Gastroesophageal sphincter (tissue), 4 donors: Measurements from ENCODE around the gene GNAI1. TPM values are rescaled to one million over a fixed set of nuclear protein-coding genes. Genes with fewer than 3 reads are reported as not detected.

ENCODE experiments used
- ATAC-seq: fragments of 150-250 bp; one replicate; pipeline ENCODE4 v1.9.1; 2016; ENCODE audit warnings: mild to moderate bottlenecking, moderate library complexity
- H3K27ac ChIP-seq, 4 donors: fragments of 200-600 bp; sonication (generic) in 3 of 4; 1 replicate in 3 of 4; 2 replicates in 1 of 4; pipeline ENCODE4 v1.5.1; 2016 to 2019
- H3K27me3 ChIP-seq: fragments of 200-600 bp; sonication (generic); one replicate; pipeline ENCODE4 v1.5.1; 2019
- H3K36me3 ChIP-seq, 2 donors: fragments of 200-600 bp; sonication (generic); one replicate each; pipeline ENCODE4 v1.5.1; 2019; ENCODE audit warnings: control low read depth in 1 of 2
- H3K4me1 ChIP-seq, 3 donors: fragments of 200-600 bp; sonication (generic); 1 replicate in 2 of 3; 2 replicates in 1 of 3; pipeline ENCODE4 v1.5.1; 2016 to 2019; ENCODE audit warnings: control low read depth in 2 of 3
- H3K4me3 ChIP-seq, 2 donors: fragments of 200-600 bp; sonication (generic); one replicate each; pipeline ENCODE4 v1.5.1; 2019; ENCODE audit warnings: mild to moderate bottlenecking in 1 of 2, moderate library complexity in 1 of 2
- H3K9me3 ChIP-seq, 3 donors: fragments of 200-600 bp; sonication (generic); one replicate each; pipeline ENCODE4 v1.5.1; 2017 to 2019; ENCODE audit warnings: control low read depth in 2 of 3
- EP300 ChIP-seq: sonication (generic); formaldehyde crosslinking; IDR thresholded peaks from one replicate; pipeline ENCODE4 v1.6.1; 2017; ENCODE audit warnings: antibody characterized with exemption, mild to moderate bottlenecking
- POLR2A ChIP-seq, 2 donors: fragments of 450-650 bp; IDR thresholded peaks; one replicate each; pipeline ENCODE4 v1.6.1; 2017; ENCODE audit warnings: antibody characterized with exemption in 2 of 2, mild to moderate bottlenecking in 2 of 2, moderate library complexity in 1 of 2
- POLR2AphosphoS5 ChIP-seq: sonication (generic); formaldehyde crosslinking; IDR thresholded peaks from one replicate; pipeline ENCODE4 v1.6.1; 2017; ENCODE audit warnings: antibody characterized with exemption
- whole genome bisulfite sequencing, 2 donors: methylation state at CpG; one replicate each; pipeline ENCODE4 v1.1.5; 2018; ENCODE audit warnings: low coverage in 1 of 2; 5-methylcytosine and 5-hydroxymethylcytosine counted together
- total RNA-seq, 4 donors: library from RNA; depleted of rRNA; stranded (reverse); fragments of >200 nt; gene quantifications; one replicate each; pipeline ENCODE4 v1.1.0, GENCODE V29; 2016
- TF ChIP-seq, protein P1 (sequence below), 4 experiments: fragments of 200-600 bp in 2 of 4; fragments of 450-650 bp in 2 of 4; sonication (generic) in 1 of 4; IDR thresholded peaks; one replicate each; pipeline ENCODE4 v1.5.1; 2017 to 2019; ENCODE audit warnings: antibody characterized with exemption in 4 of 4, mild to moderate bottlenecking in 2 of 4, moderate library complexity in 2 of 4

The GNAI1 gene
- total RNA-seq, 4 donors from 2014 or later = 76.8 to 136 (median 108) TPM

DNA sequence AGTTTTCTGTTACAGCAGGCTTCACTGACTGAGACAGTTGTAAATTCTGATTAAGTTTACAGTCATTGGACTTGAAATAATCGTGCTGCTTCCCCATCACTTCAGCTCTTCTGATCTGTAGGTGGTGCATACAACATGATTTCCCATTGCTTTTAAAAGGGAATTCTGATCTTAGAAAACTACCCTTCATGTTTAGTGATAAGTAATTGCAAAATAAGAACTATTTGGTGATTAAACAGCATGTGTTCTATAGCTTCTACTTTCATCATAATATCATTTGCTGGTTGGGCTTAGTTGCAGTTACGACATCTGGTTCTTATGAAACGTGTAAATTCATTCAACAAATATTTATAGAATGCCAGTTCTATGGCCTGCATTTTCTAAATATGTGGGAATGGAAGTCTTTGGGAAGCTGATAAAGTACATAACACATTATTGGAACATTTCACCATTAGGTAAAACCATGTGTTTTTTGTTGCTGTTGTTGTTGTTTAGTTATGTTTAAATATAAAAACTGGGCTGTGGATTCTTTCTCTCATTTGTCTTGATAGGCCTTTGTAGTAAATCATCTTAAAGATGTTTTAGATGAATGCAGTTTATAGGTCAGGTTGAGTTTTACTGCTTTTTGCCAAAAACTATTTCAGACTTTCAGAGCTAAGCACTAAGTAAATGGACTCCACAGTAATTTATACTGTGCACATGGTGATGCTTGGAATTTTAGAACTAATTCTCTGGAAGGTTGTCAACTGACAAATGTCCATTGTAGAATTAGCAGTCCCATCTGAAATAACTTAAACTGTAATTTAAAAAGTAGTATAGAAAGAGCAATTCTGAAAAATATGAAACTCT, 13.1 kb downstream of the GNAI1 start:
- H3K9me3 ChIP-seq = no peaks in the 10 kb centered on the region
- no peak overlapping the region for H3K4me3 ChIP-seq
- TF ChIP-seq EP300 = no peak
- peak; percentile 37 for TF ChIP-seq POLR2AphosphoS5
- no peak for TF ChIP-seq POLR2A (IDR thresholded peaks at IDR 0.05)
- TF ChIP-seq, protein P1, sequence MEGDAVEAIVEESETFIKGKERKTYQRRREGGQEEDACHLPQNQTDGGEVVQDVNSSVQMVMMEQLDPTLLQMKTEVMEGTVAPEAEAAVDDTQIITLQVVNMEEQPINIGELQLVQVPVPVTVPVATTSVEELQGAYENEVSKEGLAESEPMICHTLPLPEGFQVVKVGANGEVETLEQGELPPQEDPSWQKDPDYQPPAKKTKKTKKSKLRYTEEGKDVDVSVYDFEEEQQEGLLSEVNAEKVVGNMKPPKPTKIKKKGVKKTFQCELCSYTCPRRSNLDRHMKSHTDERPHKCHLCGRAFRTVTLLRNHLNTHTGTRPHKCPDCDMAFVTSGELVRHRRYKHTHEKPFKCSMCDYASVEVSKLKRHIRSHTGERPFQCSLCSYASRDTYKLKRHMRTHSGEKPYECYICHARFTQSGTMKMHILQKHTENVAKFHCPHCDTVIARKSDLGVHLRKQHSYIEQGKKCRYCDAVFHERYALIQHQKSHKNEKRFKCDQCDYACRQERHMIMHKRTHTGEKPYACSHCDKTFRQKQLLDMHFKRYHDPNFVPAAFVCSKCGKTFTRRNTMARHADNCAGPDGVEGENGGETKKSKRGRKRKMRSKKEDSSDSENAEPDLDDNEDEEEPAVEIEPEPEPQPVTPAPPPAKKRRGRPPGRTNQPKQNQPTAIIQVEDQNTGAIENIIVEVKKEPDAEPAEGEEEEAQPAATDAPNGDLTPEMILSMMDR (IDR thresholded peaks at IDR 0.05) = no peak
- no peaks in the 10 kb centered on the region for H3K36me3 ChIP-seq
- WGBS, 2 donors = 52 to 57% methylated on average over 3 of the region's 3 CpGs
- no peaks in the 10 kb centered on the region for H3K27me3 ChIP-seq
- peak overlapping the region in 2 of 4 donors; percentile 43 to 55 for H3K27ac ChIP-seq
- ATAC-seq = no peak
- H3K4me1 ChIP-seq = peaks cover 15 to 90% (median 18%) of the 10 kb centered on the region in 3 donors

DNA sequence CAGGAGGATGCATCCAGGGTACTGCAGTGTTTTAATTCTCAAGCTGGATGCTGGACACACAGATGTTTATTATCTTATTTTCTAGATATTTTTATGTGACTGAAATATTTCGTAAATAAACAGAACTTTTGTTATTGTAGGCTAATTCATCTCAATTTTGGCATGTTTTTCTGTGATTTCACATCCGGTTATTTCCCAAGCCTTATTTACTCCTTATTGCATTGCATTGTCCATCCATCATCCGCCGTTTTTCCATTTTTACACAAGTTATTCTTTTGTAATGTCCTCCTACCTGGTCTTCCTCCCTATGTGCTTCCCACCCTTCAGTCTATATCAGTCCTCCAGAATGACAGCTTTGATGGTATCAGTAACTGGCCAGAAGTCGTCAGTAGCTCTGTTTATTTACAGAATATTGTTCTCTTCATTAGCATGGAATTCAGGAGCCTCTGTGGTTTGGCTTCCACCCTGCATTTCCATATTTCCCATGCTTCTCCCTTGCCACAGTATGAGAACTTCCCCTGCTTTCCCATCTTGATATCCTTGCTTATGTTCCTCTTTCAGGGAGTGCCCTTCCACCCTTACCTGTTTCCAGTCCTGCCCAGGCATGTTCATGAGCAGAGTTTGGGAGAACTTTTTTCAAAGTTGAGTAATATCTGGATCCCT, 16.1 kb downstream of the GNAI1 start:
- no peaks in the 10 kb centered on the region for H3K36me3 ChIP-seq
- H3K9me3 ChIP-seq = no peaks in the 10 kb centered on the region
- WGBS, 2 donors = 61 to 76% methylated on average over 5 of the region's 5 CpGs
- no peak for ATAC-seq
- no peak overlapping the region for H3K27ac ChIP-seq
- H3K4me1 ChIP-seq = peaks cover 16 to 90% (median 18%) of the 10 kb centered on the region in 3 donors
- TF ChIP-seq EP300 = no peak
- no peak for TF ChIP-seq POLR2A (IDR thresholded peaks at IDR 0.05)
- no peak for TF ChIP-seq POLR2AphosphoS5
- TF ChIP-seq, protein P1 (IDR thresholded peaks at IDR 0.05) = no peak
- H3K27me3 ChIP-seq = no peaks in the 10 kb centered on the region
- no peak overlapping the region for H3K4me3 ChIP-seq

DNA sequence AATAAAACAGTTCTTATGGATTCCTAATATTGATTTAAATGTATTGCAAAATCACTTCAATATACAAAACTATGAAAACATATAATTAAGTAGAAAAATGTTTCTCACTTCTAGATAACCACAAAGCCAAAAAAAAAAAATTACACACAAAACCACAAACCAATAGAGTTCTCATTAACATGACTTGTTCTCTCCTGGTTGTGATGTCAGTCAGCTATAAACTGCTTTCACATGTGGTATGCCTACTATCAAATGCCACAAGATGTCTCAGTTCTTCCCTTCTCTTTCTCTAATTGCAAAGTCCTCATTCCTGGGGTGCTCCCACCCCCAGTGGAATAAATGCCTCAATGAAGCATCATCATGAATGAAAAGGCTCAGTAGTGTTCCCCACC, 16.6 kb downstream of the GNAI1 start:
- Histone ChIP-seq H3K4me3 (no peak overlapping the region), H3K27ac (no peak overlapping the region), H3K27me3 (no peaks in the 10 kb centered on the region), H3K36me3 (no peaks in the 10 kb centered on the region), H3K4me1 (peaks cover 11 to 86% (median 16%) of the 10 kb centered on the region in 3 donors), H3K9me3 (no peaks in the 10 kb centered on the region)
- no peak for ATAC-seq
- TF ChIP-seq POLR2A (IDR thresholded peaks at IDR 0.05) (no peak), POLR2AphosphoS5 (no peak), EP300 (no peak)
- TF ChIP-seq, protein P1 (IDR thresholded peaks at IDR 0.05) = no peak

DNA sequence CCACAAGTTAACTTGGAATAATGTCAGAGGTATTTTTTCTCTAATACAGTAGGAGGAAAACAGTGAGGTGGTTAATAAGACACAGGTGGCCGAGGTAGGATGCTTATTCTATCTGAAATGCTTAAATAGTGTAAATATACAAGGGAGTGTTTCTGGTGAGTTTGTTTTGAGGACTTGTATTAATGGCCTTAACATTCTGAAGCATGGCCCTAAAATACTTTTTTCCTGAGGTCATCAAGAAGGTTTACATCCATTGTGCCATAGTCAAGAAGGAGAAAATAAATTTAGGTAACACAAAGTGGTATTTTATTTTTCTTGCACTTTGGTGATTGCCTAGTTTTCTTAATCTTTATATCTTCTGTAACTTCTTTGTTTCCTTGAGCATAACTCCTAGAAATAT, 18.8 kb downstream of the GNAI1 start:
- Histone ChIP-seq H3K27ac (no peak overlapping the region), H3K4me3 (no peak overlapping the region), H3K9me3 (no peaks in the 10 kb centered on the region), H3K27me3 (no peaks in the 10 kb centered on the region), H3K36me3 (no peaks in the 10 kb centered on the region), H3K4me1 (peaks cover 2 to 81% (median 10%) of the 10 kb centered on the region in 3 donors)
- WGBS, 2 donors = 62 to 68% methylated on average over 1 of the region's 1 CpG
- no peak for TF ChIP-seq POLR2AphosphoS5
- TF ChIP-seq, protein P1 (IDR thresholded peaks at IDR 0.05) = no peak
- no peak for TF ChIP-seq POLR2A (IDR thresholded peaks at IDR 0.05)
- TF ChIP-seq EP300 = no peak
- no peak for ATAC-seq
